NT2/D1 (cell line): ENCODE data around the gene CRTC1.

Source experiments
- YY1 ChIP-seq: IDR thresholded peaks from 2 replicates; pipeline ENCODE4 v1.6.1; 2011; ENCODE audit not compliant: insufficient read length, insufficient read depth
- ZNF274 ChIP-seq: IDR thresholded peaks from 2 replicates; pipeline ENCODE4 v1.6.1; 2011; ENCODE audit warnings: mild to moderate bottlenecking, low read depth, low read length

GRCh38 chr19:18723871-18724377 is 40.4 kb downstream of the CRTC1 start:
- no peak for TF ChIP-seq ZNF274
- TF ChIP-seq YY1, result no peak
